ENCODE data around the gene CDK5. TPM values are rescaled to one million over a fixed set of nuclear protein-coding genes. Genes with fewer than 3 reads are reported as not detected.

Gene CDK5
- total RNA-seq, 1 donor from 2014 or later = 17.5 TPM

DNA sequence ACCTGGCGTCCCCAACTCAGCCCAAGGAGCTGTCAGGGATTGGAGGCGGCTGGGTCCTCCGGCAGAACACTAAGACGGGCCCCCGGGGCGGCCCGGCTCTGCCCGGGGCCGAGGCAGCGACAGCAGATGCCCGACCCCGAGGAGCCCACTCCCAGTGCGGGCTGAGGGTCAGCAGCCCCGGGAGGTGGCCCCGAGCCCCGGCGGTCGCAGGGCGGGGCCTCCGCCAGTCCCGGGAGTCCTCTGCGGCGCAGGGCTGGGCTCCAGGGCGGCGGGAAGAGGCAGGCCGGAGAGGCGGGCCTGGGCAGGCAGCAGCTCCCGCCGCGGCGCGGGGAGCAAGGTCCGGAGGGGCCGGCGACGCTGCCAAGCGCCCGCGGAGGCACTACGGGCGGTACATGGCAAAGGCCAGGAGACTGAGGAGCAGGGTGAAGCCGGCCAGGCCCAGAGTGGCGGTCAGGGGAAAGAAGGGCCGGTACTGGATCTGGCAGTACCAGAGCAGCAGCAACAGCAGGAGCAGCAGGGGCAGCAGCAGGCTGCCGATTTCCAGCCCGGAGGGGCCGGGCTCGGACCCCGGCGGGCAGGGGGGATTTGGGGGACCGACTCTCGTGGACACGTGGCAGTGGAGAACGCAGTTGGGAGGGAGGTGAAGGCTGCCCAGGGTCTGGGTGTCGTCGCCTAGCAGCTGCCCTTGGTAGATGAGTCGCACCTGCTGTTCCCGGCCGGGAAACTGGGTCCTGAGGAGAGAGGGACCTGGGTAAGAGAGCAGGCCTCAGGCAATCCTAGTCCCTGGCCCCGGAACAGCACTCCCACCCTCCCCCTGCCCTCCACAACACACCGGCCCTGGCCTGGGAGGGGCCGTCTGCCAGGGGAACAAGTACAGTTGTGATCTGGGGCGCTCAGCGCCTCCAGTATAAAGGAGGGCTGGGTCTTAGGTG lies 23.7 kb upstream of the CDK5 start:
- Mint-ChIP-seq H3K27me3 (ENCODE audit: low read depth) (no peaks in the 10 kb centered on the region), H3K9me3 (no peaks in the 10 kb centered on the region), H3K4me1 (peaks cover 46% of the 10 kb centered on the region), H3K4me3 (peak overlapping the region; percentile 72), H3K36me3 (no peaks in the 10 kb centered on the region), H3K27ac (peak overlapping the region; percentile 61)
- DNase-seq (ENCODE audit: low spot score in 2 of 2, unreplicated experiment in 2 of 2) = no peak
- TF ChIP-seq, protein P1, sequence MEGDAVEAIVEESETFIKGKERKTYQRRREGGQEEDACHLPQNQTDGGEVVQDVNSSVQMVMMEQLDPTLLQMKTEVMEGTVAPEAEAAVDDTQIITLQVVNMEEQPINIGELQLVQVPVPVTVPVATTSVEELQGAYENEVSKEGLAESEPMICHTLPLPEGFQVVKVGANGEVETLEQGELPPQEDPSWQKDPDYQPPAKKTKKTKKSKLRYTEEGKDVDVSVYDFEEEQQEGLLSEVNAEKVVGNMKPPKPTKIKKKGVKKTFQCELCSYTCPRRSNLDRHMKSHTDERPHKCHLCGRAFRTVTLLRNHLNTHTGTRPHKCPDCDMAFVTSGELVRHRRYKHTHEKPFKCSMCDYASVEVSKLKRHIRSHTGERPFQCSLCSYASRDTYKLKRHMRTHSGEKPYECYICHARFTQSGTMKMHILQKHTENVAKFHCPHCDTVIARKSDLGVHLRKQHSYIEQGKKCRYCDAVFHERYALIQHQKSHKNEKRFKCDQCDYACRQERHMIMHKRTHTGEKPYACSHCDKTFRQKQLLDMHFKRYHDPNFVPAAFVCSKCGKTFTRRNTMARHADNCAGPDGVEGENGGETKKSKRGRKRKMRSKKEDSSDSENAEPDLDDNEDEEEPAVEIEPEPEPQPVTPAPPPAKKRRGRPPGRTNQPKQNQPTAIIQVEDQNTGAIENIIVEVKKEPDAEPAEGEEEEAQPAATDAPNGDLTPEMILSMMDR (IDR thresholded peaks at IDR 0.05; ENCODE audit: unreplicated experiment) = no peak

DNA sequence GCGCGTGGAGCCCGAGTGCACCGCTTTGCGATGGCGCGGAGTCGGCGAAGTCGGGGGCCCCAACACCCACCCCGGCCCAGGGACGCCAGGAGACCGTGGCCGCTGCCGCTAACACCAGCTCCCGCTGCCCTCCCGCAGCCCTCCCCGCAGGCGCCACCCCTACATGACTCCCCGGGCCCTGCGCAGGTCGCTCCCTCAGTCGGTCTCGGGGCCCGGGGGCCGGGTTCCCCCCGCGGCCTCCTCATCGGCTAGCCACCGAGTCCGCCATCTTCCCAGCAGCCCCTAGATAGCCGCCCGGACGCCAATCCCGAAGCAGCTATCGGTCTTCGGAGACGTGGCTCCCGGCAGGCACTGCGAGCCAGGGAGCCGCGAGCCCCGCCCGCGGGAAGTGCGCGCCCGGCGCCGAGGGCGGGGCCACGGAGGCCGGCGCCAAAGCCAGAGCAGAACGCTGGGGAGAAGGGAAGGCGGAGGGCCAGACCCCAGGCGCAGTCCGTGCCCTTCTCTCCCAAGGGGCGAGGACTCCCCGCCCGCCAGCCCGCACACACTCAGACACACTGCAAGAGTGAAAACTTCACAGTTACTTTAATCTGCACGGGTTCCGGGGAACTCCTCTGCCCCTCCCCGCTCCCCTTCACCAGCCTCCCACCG lies 22.9 kb upstream of the CDK5 start, which contains the start of gene FASTK:
FASTK (minus strand) TSS at position 288 of the 648 bp plus-strand sequence; CDS start at position 245, 43 bp downstream.
- Mint-ChIP-seq H3K27ac (peak within 1 kb of the TSS; percentile 83), H3K9me3 (no peaks in the 10 kb centered on the region), H3K27me3 (ENCODE audit: low read depth) (no peaks in the 10 kb centered on the region), H3K4me3 (peak within 1 kb of the TSS; percentile 72), H3K4me1 (peaks cover 43% of the 10 kb centered on the region), H3K36me3 (peaks cover 5% of the 10 kb centered on the region)
- peak; percentile 75 to 87 for DNase-seq (ENCODE audit: low spot score in 2 of 2, unreplicated experiment in 2 of 2)
- TF ChIP-seq, protein P1 (IDR thresholded peaks at IDR 0.05; ENCODE audit: unreplicated experiment) = no peak

DNA sequence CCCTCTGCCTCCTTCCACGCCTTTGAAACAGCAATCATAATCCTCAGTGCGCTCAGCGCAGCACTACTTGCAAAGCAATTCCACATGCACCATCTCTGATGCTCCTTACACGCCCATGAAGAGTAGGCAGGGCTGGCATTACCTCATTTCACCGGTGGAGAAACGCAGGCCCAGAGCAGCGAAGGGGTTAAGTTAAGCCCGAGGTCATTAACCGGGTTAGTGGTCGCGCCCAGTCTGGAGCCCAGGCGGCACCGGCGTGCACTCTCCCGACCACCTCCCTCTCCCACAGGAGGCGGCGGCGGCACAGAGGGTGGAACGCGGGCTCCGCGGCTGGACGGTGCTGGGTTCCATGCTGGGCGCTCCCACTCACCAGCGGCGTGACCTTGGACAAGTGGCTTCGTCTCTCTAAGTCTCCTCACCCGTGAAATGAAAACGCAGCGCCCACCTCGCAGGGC lies 22.4 kb upstream of the CDK5 start:
- Mint-ChIP-seq H3K27ac (peak overlapping the region; percentile 83), H3K4me3 (peak overlapping the region; percentile 71), H3K9me3 (no peaks in the 10 kb centered on the region), H3K27me3 (ENCODE audit: low read depth) (no peaks in the 10 kb centered on the region), H3K4me1 (peaks cover 37% of the 10 kb centered on the region), H3K36me3 (peaks cover 7% of the 10 kb centered on the region)
- TF ChIP-seq, protein P1 (IDR thresholded peaks at IDR 0.05; ENCODE audit: unreplicated experiment) = no peak
- DNase-seq (ENCODE audit: low spot score in 2 of 2, unreplicated experiment in 2 of 2) = no peak

DNA sequence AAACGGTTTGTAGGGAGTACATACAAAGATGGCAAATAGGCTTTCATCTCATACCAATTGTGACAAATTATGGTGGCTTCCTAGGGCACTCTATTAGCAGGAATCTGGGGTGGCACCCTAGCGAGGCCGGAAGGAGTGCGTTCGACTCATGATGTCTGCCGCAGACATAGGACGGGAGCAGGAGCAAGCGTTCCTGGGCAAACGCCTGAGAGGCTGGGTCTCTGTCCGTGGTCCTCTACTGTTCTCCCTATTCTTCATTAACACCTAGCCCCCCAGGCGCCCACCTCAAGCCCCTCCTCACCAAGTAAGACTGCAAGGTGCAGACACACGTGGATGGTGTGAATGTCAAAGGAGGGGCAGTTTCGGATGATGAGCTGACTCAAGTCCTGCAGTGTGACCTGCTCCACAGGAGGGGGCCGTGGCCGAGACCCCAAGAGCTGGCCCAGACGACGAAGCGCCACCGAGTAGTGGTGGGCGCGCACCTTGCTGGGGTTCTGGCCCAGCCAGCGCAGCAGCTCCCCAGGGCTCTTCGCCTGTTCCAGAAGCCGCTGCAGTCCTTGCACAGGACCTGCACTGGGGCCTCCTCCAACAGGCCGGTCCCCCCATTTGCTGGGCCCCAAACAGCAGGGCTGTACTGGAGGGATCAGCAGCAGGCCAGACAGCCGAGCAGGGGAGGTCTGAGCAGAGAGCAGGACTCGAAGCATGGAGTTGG lies 21.7 kb upstream of the CDK5 start:
- no peaks in the 10 kb centered on the region for H3K9me3 Mint-ChIP-seq
- TF ChIP-seq, protein P1 (IDR thresholded peaks at IDR 0.05; ENCODE audit: unreplicated experiment) = no peak
- H3K36me3 Mint-ChIP-seq = peaks cover 11% of the 10 kb centered on the region
- no peaks in the 10 kb centered on the region for H3K27me3 Mint-ChIP-seq (ENCODE audit: low read depth)
- no peak for DNase-seq (ENCODE audit: low spot score in 2 of 2, unreplicated experiment in 2 of 2)
- peaks cover 33% of the 10 kb centered on the region for H3K4me1 Mint-ChIP-seq
- H3K27ac Mint-ChIP-seq = peak overlapping the region; percentile 83
- H3K4me3 Mint-ChIP-seq = peak overlapping the region; percentile 71

DNA sequence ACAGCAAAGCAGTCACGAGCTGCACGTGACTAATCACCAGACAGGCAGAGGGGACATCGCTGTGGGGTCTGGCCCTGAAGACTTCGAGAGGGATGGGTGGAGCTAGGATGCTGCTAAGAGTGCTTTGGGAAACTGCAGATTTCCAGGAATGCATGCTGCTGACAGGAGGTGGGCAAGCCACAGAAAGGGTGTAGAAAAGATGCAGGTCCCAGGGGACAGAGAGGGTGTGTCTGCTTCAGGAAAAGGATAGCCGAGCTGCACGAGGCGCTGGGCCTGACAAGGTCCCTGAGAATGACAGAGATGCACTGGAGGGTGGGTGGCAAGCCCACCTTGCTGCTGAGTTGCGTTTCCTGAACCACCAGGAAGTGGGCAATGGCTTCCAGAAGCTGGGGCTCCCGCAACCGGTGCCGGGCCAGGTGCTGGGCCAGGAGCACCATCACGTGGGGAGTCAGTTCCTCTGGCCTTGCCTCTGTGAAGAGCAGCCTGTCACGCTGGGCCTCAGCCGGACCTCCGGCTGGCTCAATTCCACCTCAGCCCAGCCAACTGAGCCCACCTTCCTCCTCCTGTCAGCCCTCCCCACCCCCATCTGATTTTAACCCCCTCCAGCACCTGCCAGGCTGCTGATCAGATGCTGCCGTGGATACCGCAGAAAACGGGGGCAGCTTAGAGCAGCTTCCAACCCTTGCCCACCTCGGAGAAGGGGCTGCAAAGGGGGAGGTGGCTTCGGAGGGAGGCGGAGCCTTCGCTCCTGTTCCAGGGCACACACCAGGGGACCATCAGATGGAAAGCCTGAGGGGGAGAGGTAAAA lies 20.7 kb upstream of the CDK5 start:
- Mint-ChIP-seq H3K27me3 (ENCODE audit: low read depth) (no peaks in the 10 kb centered on the region), H3K27ac (peak overlapping the region; percentile 78), H3K4me3 (peak overlapping the region; percentile 71), H3K4me1 (peaks cover 33% of the 10 kb centered on the region), H3K36me3 (peaks cover 14% of the 10 kb centered on the region), H3K9me3 (no peaks in the 10 kb centered on the region)
- TF ChIP-seq, protein P1 (IDR thresholded peaks at IDR 0.05; ENCODE audit: unreplicated experiment) = no peak
- DNase-seq (ENCODE audit: low spot score in 2 of 2, unreplicated experiment in 2 of 2) = no peak

All from mesothelial cell of epicardium (in vitro differentiated cells).